Islet precursor cell (in vitro differentiated cells): Measurements from ENCODE around the gene FAHD1.
A peak's percentile ranks its signal among the peaks of the same experiment; 100 is the strongest.
"Not testable (repeated sequence)": the region's sequence is repeated elsewhere in the genome, so short reads cannot be mapped to it uniquely, and the experiment has no call there.

Experiments
- DNase-seq: peaks from one replicate; pipeline ENCODE4 v3.0.0-alpha.2; 2018

The FAHD1 gene

GRCh38 chr16:1790261-1790610 is 36.8 kb upstream of the FAHD1 start:
- no peak for DNase-seq

DNA sequence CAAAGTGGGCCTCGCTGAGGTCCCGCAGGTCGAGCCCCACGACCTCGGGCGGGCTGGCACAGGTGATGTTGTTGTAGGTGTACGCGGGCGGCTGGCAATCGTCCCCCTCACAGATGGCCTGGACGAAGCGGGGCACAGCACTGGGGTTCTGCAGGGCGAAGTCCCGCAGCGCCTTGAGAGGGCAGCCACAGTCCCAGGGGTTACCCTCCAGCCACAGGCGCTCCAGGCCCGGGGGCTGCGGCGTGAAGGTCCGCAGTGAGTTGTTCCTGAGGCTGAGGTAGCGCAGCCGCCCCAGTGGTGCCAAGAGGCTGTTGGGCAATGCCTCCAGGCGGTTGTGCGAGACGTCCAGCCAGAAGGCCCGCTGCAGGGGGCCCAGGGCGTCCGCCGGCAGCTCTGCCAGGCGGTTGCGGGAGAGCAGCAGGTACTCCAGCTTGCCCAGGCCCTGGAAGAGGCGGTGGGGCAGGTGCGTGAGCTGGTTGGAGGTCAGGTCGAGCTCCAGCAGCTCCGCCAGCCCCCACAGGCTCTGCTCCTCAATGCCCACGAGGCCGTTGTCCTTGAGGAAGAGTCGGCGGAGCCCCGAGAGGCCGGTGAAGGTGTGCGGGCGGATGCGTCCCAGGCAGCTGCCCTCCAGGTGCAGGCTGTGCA is 36.3 kb upstream of the FAHD1 start:
- peak; percentile 42 for DNase-seq

DNA sequence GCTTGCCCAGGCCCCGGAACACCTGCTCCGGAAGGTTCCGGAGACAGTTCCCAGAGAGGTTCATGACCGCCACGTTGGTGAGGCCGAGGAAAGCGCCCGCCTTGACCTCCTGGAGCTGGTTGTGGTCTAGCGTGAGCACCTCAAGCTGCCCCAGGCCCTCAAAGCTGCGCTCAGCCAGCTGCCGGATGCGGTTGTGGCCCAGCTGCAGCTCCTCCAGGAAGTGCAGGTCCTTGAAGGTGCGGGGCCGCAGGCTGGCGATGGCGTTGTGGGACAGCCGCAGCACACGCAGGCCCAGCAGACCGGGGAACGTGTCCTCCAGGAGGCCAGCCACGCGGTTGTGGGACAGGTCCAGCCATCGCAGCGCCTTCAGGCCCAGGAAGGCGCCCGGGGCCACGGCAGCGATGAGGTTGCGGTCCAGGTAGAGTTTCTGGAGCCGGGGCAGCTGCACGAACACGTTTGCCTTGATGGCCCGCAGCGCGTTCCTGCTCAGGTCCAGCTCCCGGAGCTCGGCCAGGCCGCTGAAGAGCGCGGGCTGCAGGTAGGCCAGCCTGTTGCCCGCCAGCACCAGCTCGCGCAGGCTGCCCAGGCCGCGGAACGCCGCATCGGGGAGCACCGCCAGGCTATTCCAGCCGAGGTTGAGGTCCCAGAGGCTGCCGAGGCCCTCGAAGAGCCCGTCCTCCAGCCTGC is 35.6 kb upstream of the FAHD1 start:
- peak; percentile 50 for DNase-seq

GRCh38 chr16:1791943-1792812 is 34.8 kb upstream of the FAHD1 start:
- DNase-seq = peak; percentile 51

DNA sequence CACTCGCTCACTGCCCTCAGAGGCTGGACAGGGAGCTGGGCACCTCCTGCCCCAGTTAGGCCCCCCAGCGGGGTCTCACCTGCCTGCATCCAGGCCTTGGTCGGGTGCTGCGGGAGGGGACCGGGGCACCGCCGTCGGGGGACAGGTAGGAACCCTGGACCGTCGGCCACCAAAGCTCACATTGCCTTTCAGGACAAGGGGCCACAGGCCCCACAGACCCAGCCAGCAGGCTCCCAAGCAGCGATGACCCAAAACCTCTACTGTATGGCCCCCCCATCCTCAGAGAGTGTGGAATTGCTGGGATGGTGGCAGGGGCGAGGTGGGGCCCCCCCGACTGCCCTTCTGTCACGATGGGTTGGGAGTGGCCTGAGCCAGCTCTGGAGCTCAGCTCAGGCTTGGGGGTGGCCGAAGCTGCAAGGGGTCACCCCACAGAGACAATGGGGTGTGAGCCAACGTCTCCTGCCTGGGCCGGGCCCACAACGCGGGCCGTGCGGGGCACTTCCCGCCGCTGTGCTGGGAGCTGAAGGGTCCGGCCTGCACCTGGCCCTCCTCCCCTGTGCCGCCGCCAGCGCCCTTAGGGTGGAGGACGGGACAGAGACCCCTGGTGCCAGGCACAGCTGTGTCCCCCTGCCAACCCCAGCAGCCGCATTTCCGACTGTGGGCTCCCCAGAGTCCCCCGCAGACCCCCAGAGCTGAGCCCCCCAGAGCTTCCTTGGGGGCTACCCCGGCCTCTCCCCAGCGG is 34.0 kb upstream of the FAHD1 start:
- DNase-seq = no peak

DNA sequence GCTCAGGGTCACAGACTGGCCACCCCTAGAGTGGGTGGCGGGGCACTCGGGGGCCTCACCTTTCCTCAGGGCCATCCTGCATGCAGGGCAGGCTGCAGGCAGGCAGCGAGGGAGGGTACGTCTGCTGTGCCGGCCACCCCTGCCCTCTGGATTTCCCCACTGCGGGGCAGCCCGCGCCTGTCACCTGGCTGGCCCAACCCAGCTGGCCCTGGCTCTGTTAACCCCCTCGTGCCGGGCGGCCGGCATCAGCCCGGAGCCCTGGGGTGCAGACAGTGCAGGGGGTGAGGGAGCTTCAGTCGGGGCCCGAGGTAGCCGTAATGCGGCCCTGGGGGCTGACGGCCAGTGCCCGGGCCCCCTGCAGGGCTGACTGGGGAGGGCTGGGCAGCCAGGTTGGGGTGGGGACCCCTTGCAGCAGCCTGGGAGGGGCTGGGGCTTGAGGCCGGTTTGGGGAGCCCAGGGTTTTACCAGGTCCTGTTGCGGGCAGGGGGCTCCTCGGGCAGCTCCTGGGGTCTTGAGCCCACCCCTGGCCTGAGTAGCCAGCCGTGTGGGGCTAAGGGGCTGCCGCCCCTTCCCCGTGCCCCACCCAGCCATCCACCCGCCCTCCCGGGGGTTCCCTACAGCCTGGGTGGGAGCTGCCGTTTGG is 33.3 kb upstream of the FAHD1 start, which contains the start of gene IGFALS:
TSS of gene IGFALS (minus strand) at position 128 of the 643 bp plus-strand sequence. CDS start at position 75, 53 bp downstream.
- DNase-seq = no peak

DNA sequence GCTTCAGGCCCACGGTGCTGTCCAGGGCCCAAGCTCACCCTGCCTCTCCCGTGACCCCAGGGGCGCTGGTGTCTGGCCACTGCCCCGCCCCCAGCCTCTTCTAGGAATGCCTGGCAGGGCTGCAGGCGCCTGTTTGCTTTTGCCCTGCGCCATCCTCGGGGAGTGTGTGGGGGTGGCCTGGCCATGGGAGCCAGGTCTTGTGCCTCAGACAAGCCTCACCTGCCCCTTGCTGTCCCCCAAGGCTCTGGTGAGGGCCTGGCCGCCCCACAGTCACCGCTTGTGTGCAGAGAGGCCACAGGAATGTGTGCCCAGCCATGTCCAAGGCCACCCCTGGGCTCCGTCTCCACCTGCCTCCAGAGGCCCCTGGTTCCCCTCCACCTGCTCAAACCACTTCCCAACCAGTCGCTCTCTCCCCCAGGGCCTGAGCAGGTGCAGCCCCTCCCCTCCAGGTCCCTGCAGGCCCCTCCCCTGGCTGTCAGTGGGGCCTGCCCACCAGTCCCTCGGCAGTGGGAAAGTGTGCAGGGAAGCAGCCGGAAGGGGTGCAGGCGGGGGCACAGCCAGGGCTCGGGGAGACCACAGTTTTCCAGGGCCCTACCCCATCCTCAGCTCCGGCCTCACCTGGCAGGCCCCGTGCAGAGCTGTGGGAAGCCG is 32.7 kb upstream of the FAHD1 start:
- peak; percentile 52 for DNase-seq

GRCh38 chr16:1794908-1795666 is 31.9 kb upstream of the FAHD1 start:
- DNase-seq = peak; percentile 38

DNA sequence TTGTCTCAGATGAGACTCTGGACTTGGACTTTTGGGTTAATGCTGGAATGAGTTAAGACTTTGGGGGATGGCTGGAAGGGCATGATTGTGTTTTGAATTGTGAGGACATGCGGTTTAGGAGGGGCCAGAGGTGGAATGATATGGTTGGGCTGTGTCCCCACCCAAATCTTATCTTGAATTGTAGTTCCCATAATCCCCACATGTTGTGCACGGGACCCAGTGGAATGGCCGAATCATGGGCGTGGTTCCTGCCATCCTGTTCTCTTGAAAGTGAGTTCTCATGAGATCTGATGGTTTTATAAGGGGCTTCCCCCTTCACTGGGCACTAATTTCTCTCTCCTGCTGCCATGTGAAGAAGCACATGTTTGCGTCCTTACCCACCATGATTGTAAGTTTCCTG is 27.7 kb upstream of the FAHD1 start:
- DNase-seq = not testable (repeated sequence)

DNA sequence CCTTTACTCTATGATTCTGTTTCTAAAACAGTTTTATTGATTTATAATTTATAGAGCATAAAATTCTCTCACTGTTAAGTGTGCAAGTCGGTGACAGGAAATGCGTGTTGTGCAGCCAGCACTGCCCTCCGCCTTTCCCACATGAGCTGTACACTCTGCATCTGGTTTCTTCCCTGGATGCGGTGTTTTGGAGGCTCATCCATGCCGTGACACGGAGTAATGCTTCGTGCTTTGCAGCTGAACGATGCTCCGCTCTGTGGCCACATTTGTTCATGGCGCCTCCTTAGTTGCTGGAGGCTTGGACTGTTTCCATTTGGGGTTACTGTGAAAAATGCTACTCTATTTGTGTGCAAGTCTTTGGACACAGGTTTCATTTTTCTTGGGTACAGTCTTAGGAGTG is 26.3 kb upstream of the FAHD1 start:
- no peak for DNase-seq

- DNase-seq = no peak
Measured at GRCh38 chr16:1807626-1808025, 19.4 kb upstream of the FAHD1 start.

DNA sequence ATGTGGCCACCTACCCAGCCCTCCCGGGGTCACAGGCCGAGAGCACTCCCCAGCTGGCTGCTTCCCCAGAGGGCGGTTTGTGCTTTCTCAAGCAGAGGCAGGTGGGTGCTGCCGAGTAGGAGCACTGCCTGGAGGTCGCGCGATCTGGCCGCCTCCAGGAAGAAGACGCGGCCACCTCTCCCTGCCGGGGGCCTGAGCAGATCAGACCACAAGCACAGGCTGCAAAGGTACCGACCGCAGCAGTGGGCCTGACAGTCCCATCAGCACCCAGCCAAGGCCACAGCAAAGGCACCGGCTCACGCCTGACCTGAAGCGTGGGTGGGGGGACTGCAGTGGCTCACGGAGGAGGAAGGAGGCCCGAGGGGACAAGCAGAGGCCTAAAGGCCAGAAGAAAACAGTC is 18.3 kb upstream of the FAHD1 start:
- no peak for DNase-seq

GRCh38 chr16:1809281-1809801 is 17.7 kb upstream of the FAHD1 start:
- no peak for DNase-seq

GRCh38 chr16:1810106-1810505 is 16.9 kb upstream of the FAHD1 start:
- no peak for DNase-seq

DNA sequence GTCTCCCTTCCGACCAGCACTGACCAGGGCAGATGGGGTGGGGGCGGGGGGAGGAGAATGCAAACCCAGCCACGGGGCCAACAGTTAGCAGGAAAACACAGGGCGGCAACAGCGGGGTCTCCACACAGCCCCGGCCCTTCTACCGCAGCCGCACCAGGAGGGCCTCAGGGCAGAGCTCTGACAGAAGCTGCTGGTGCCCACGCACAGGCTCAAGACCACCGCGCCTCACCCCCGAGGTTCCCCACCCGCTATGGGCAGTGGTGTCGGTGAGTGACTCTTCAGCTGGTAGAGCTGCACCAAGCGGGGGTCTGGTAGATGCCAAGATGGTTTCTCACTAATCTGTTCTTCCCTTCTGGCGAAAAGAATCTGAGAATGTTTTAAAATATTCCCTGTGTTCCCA is 16.5 kb upstream of the FAHD1 start:
- DNase-seq = no peak

DNA sequence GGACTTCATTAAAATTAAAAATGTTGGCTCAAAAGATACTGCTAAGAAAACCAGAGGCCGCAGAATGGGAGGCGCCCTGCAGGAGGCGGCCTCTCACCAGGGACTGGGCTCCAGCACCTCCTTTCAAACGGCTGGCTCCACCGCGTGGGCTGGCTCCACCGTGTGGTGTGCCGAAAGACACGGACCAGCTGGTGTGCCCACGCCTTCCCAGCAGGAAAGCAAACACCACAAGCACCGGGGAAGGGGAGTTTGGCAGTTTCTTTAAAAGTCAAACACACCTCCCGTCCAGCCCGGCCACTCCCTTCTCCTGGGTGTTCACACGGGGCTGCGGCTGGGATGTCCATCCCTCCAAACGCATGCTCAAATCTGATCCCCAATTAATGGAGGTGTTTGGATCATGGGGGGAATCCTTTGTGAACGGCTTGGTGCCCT is 14.3 kb upstream of the FAHD1 start:
- peak; percentile 79 for DNase-seq

DNA sequence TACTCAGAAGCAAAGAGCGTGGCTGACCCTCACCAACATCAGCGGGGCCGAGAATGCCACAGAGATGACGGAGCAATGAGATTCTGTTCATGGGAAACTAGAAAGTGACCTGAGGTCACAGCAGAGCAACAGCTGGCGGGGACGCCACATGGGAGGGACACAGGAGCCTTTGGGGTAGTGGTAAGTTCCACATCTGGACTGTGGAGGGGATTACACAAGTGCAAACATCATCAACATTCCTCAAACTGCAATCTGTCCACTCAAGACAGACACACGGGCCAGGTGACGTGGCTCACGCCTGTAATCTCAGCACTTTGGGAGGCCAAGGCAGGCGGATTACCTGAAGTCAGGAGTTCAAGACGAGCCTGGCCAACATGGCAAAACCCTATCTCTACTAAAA is 11.5 kb upstream of the FAHD1 start:
- no peak for DNase-seq

- no peak for DNase-seq
Measured at GRCh38 chr16:1816396-1817275, 10.4 kb upstream of the FAHD1 start.

GRCh38 chr16:1817276-1817589 is 9.8 kb upstream of the FAHD1 start:
- no peak for DNase-seq

- DNase-seq = no peak
Measured at GRCh38 chr16:1817716-1818115, 9.3 kb upstream of the FAHD1 start.
